AG10803 (cell line): ENCODE results near the gene CYP1A2.

Experiments
- DNase-seq: peaks from one replicate; pipeline ENCODE4 v3.0.0; 2010; ENCODE audit warnings: low read depth
- H3K4me3 ChIP-seq: 2 replicates; pipeline ENCODE4 v1.5.1; 2011; ENCODE audit warnings: mild to moderate bottlenecking, low read length, control low read depth
- TF ChIP-seq, protein P1 (sequence below): conservative IDR thresholded peaks from 2 replicates; pipeline ENCODE4 v1.5.1; 2011; ENCODE audit warnings: mild to moderate bottlenecking, low read length, control low read depth, inconsistent platforms

The CYP1A2 gene

DNA sequence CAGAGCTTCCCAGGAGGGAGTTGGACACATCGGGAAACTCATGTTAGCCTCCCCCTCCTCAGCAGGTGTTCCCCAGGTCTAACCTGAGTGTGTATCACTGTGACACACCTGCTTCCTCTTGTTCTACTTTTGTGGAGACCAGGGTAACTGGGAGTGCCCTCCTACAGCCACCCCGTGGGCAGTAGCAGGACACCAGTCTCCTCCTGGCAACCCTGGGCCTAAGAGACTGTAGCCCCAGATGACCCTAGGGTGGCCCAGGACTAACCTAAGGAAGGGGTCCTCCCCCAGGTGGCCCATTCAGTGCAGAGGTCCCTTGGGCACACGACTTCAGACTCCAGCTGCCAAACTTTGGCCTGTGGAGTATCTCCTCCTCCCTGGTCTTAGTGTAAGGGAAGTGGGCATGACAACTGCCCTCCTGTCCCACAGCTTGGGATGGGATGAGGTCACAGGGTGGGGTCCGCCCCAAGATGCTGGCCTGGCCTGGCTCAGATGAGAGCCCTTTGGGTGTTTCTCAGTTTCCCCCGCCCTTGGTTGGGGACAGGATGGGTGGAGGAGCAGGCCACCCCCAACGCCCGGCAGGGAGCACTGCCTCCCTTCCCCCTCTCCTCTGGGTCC, 38.0 kb downstream of the CYP1A2 start:
- no peak overlapping the region for H3K4me3 ChIP-seq
- no peak for DNase-seq
- TF ChIP-seq, protein P1, sequence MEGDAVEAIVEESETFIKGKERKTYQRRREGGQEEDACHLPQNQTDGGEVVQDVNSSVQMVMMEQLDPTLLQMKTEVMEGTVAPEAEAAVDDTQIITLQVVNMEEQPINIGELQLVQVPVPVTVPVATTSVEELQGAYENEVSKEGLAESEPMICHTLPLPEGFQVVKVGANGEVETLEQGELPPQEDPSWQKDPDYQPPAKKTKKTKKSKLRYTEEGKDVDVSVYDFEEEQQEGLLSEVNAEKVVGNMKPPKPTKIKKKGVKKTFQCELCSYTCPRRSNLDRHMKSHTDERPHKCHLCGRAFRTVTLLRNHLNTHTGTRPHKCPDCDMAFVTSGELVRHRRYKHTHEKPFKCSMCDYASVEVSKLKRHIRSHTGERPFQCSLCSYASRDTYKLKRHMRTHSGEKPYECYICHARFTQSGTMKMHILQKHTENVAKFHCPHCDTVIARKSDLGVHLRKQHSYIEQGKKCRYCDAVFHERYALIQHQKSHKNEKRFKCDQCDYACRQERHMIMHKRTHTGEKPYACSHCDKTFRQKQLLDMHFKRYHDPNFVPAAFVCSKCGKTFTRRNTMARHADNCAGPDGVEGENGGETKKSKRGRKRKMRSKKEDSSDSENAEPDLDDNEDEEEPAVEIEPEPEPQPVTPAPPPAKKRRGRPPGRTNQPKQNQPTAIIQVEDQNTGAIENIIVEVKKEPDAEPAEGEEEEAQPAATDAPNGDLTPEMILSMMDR: no peak

DNA sequence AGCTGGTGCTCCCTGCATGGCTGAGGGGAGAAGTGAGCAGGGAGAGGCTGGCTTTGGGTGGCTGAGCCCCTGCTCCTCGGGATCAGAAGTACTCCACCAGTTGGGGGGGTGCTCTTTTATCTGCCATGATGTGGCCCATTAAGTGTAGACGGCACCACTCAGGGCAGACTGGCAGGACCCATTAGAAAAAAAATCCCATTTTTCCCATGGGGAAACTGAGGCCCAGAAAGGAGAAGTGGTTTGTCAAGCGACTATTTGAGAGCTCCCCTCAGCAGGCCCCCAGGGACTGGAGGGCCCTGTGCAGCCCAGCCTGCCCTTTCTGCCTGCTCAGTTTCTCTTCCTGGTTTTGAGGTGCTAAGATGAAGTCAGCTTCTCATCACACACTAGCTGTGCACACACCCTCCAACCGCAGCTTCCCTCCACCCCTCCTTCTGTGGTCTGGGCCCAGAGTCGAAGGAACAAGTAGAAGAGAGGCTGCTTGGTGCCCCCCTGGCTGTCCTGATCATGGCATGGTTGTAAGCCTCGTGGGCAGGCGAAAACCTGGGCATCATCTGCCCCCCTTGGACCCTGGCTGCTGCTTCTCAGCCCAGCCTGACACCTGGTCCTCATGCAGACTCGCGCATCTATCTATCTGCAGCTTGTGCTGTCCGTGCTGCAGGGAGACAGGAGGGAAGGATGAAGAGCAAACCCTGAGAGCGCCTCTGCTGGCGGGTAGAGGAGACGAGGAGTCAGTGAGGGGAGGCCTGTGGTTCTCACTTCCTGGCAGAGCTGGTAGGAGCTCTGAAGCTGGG, 38.8 kb downstream of the CYP1A2 start:
- DNase-seq: peak; percentile 47
- H3K4me3 ChIP-seq: no peak overlapping the region

DNA sequence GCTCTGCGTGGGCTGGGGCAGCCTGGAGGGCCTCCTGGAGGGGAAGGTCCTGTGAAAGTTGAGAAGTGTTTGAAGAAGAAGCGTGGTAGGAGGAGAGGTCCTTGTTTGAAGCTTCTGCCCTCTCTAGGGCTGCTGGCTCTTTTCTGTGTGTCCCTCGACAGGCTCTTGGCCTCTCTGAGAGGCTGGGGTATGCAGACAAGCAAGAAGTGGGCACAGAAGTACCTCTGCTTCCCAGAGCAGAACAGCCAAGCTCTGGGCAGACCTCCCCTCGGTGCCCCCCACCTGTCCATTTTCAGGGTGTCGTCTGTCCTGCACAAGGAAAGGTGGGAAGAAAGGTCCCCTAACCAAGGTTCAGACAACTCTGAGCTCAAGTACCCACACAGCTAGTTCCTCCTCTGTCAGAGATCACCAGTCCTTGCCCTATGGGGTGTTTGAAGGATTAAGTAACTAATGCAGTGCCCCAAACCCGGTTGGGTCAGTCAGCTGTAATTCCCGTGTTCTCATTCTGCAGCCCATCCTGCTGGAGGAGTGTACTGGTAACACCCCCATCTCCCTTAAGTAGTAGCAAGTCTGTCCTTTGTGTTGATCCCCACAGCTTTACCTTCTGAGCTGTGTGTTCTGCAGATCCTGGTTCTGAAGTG, 39.5 kb downstream of the CYP1A2 start:
- TF ChIP-seq, protein P1: no peak
- H3K4me3 ChIP-seq: no peak overlapping the region
- DNase-seq: no peak

More for the DNA sequence above, 38.8 kb downstream of the CYP1A2 start:
- TF ChIP-seq, protein P1: peak; percentile 57

GRCh38 chr15:74788683-74789151, 40.1 kb downstream of the CYP1A2 start:
- H3K4me3 ChIP-seq: no peak overlapping the region
- DNase-seq: no peak
- TF ChIP-seq, protein P1: no peak

GRCh38 chr15:74789171-74789631, 40.6 kb downstream of the CYP1A2 start:
- DNase-seq: no peak
- no peak overlapping the region for H3K4me3 ChIP-seq
- TF ChIP-seq, protein P1: no peak

- no peak overlapping the region for H3K4me3 ChIP-seq
- no peak for DNase-seq
- TF ChIP-seq, protein P1: no peak
Measured at GRCh38 chr15:74789741-74790079, 41.1 kb downstream of the CYP1A2 start.
